Osteocyte (in vitro differentiated cells): ENCODE results near the gene ADIPOQ. TPM values are rescaled to one million over a fixed set of nuclear protein-coding genes. Genes with fewer than 3 reads are reported as not detected.
"Not testable (repeated sequence)": the region's sequence is repeated elsewhere in the genome, so short reads cannot be mapped to it uniquely, and the experiment has no call there.

Experiments
- DNase-seq: peaks from one replicate; pipeline ENCODE4 v3.0.0; 2021; ENCODE audit warnings: mixed read lengths; ENCODE audit not compliant: unreplicated experiment; ENCODE audit errors: extremely low spot score
- H3K27ac Mint-ChIP-seq: one replicate; pipeline ENCODE4 v1.8.0; 2021; ENCODE audit warnings: mild to moderate bottlenecking, mixed read lengths; ENCODE audit not compliant: unreplicated experiment
- H3K27me3 Mint-ChIP-seq: one replicate; pipeline ENCODE4 v1.8.0; 2021; ENCODE audit warnings: mixed read lengths; ENCODE audit not compliant: unreplicated experiment
- H3K36me3 Mint-ChIP-seq: one replicate; pipeline ENCODE4 v1.8.0; 2021; ENCODE audit warnings: mixed read lengths; ENCODE audit not compliant: unreplicated experiment
- H3K4me1 Mint-ChIP-seq: one replicate; pipeline ENCODE4 v1.8.0; 2021; ENCODE audit warnings: mixed read lengths; ENCODE audit not compliant: unreplicated experiment
- H3K4me3 Mint-ChIP-seq: one replicate; pipeline ENCODE4 v1.8.0; 2021; ENCODE audit warnings: mild to moderate bottlenecking, moderate library complexity, mixed read lengths; ENCODE audit not compliant: unreplicated experiment
- H3K9me3 Mint-ChIP-seq: one replicate; pipeline ENCODE4 v1.8.0; 2021; ENCODE audit warnings: mixed read lengths; ENCODE audit not compliant: unreplicated experiment
- CTCF ChIP-seq: fragments of 200-600 bp; sonication (generic); IDR thresholded peaks from 2 replicates; pipeline ENCODE4 v1.5.0; 2021; ENCODE audit warnings: antibody characterized with exemption, mild to moderate bottlenecking, moderate library complexity
- total RNA-seq: library from RNA; stranded (reverse); gene quantifications from 2 replicates; pipeline ENCODE4 v1.2.1, GENCODE V29; 2021

The ADIPOQ gene
- total RNA-seq, 1 donor from 2014 or later: not detected

- no peaks in the 10 kb centered on the region for H3K9me3 Mint-ChIP-seq
- TF ChIP-seq CTCF: no peak
- H3K36me3 Mint-ChIP-seq: no peaks in the 10 kb centered on the region
- no peak for DNase-seq
- H3K27me3 Mint-ChIP-seq: peaks cover 8% of the 10 kb centered on the region
- no peak overlapping the region for H3K27ac Mint-ChIP-seq
- H3K4me1 Mint-ChIP-seq: peaks cover 4% of the 10 kb centered on the region
- H3K4me3 Mint-ChIP-seq: no peak overlapping the region
Observed at GRCh38 chr3:186888569-186888968, 46.1 kb downstream of the ADIPOQ start.

GRCh38 chr3:186889698-186890097 is 47.2 kb downstream of the ADIPOQ start:
- not testable (repeated sequence) for H3K4me1 Mint-ChIP-seq, DNase-seq, H3K27ac Mint-ChIP-seq, H3K4me3 Mint-ChIP-seq, H3K27me3 Mint-ChIP-seq, H3K9me3 Mint-ChIP-seq, H3K36me3 Mint-ChIP-seq

- no peak overlapping the region for H3K27ac Mint-ChIP-seq
- no peak overlapping the region for H3K4me3 Mint-ChIP-seq
- TF ChIP-seq CTCF: no peak
- no peak for DNase-seq
- no peaks in the 10 kb centered on the region for H3K36me3 Mint-ChIP-seq
- H3K4me1 Mint-ChIP-seq: peaks cover 4% of the 10 kb centered on the region
- H3K9me3 Mint-ChIP-seq: no peaks in the 10 kb centered on the region
- peaks cover 8% of the 10 kb centered on the region for H3K27me3 Mint-ChIP-seq
Observed at GRCh38 chr3:186890911-186891310, 48.4 kb downstream of the ADIPOQ start.

- H3K27me3 Mint-ChIP-seq, H3K4me3 Mint-ChIP-seq, H3K36me3 Mint-ChIP-seq, H3K9me3 Mint-ChIP-seq, DNase-seq, H3K4me1 Mint-ChIP-seq, H3K27ac Mint-ChIP-seq: not testable (repeated sequence)
Observed at GRCh38 chr3:186893071-186893470, 50.6 kb downstream of the ADIPOQ start.

- Mint-ChIP-seq H3K36me3 (no peaks in the 10 kb centered on the region), H3K27ac (no peak overlapping the region), H3K27me3 (no peaks in the 10 kb centered on the region), H3K4me3 (no peak overlapping the region), H3K9me3 (no peaks in the 10 kb centered on the region), H3K4me1 (no peaks in the 10 kb centered on the region)
- no peak for DNase-seq
- TF ChIP-seq CTCF: no peak
Observed at GRCh38 chr3:186895406-186895805, 52.9 kb downstream of the ADIPOQ start.

- no peaks in the 10 kb centered on the region for H3K36me3 Mint-ChIP-seq
- no peak for TF ChIP-seq CTCF
- no peak for DNase-seq
- no peak overlapping the region for H3K27ac Mint-ChIP-seq
- no peaks in the 10 kb centered on the region for H3K9me3 Mint-ChIP-seq
- H3K4me3 Mint-ChIP-seq: no peak overlapping the region
- H3K4me1 Mint-ChIP-seq: peaks cover 5% of the 10 kb centered on the region
- no peaks in the 10 kb centered on the region for H3K27me3 Mint-ChIP-seq
Observed at GRCh38 chr3:186896006-186896405, 53.5 kb downstream of the ADIPOQ start.
